Stimulated activated CD4-positive, alpha-beta T cell treated with anti-CD3 and anti-CD28 coated beads, Interleukin-15, amount 100 ng/mL, for 24 hours (primary cell): ENCODE measurements around the gene ATP9A.
A peak's percentile ranks its signal among the peaks of the same experiment; 100 is the strongest.
"Not testable (repeated sequence)": the region's sequence is repeated elsewhere in the genome, so short reads cannot be mapped to it uniquely, and the experiment has no call there.

Experiments used
- DNase-seq: peaks from one replicate; pipeline ENCODE4 v3.0.0-alpha.2; 2020

ATP9A gene

DNA sequence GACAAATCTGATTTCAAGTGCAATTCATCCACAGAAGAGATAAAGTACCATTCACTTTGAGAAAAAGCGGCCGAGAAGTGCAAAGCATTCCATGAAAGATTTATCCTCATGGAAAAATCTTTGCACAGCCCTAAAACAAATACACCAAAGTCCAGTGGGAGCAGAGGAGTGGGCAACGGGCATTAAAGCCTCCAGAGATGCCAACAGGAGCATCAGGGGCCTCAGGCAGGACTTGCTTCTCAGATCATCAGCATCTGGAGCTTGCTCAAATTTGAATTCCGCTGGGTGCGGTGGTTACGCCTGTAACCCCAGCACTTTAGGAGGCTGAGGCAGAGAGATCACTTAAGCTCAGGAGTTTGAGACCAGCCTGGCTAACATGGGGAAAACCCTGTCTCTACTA is 115.0 kb downstream of the ATP9A start:
- DNase-seq: no peak

DNA sequence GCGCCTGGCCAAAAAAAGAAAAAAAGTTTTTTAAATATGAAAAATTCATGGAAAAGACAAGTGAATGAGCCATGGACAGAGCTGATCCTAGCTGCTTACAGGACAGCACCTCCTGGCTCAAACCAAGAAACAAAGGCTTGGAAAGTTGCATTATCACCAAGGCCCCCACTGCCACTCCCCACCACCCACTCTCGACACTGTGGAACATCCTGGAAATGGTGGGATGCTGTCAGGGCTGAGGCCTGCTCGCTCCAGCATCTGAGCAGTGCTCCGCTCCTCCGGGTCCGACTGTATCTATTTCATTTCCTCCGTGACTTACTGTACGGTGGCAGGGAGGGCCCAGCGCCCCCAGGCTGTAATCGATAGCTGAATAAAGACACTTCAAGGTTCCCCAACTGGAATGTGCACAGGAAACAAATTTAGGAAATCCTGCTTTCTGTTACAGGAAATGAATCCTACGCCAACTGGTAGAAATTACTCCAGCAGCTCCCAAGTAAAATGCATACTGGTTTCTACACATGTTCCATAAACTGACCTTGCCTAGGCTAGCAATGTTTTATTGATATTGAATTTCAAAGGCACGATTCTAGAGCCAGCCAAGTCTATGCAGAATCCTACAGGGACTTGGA is 116.2 kb downstream of the ATP9A start:
- DNase-seq: no peak

DNA sequence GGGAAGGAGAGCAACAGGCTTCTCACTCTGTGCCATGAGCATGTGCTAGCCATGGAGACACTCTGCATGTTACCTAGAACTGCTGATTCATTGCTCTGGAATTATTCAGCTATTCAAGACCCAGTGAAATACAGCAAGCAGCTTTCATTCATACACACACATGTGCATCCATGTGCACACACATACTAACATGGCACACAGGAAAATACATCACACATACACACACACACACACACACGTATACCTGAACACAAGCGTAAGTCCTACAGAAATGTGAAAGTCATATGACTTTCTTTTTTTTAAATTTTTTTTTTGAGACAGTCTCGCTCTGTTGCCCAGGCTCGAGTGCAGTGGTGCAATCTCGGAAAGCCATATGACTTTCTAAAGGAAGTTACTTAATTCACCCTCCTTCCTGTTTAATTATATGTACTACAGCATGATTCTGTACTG is 117.5 kb downstream of the ATP9A start:
- DNase-seq: no peak

DNA sequence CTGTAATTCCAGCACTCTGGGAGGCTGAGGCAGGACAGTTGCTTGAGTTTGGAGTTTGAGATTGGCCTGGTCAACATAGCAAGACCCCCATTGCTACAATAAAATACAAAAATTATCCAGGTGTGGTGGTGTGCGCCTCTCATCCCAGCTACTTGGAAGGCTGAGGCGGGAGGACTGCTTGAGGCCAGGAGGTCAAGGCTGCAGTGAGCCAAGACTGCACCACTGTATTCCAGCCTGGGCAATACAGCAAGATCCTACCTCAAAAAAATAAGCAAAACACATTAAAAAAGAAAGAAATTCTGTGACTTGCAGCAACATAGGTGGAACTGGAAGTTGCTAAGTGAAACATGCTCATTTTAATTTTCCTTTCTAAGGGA is 119.6 kb downstream of the ATP9A start:
- DNase-seq: no peak

DNA sequence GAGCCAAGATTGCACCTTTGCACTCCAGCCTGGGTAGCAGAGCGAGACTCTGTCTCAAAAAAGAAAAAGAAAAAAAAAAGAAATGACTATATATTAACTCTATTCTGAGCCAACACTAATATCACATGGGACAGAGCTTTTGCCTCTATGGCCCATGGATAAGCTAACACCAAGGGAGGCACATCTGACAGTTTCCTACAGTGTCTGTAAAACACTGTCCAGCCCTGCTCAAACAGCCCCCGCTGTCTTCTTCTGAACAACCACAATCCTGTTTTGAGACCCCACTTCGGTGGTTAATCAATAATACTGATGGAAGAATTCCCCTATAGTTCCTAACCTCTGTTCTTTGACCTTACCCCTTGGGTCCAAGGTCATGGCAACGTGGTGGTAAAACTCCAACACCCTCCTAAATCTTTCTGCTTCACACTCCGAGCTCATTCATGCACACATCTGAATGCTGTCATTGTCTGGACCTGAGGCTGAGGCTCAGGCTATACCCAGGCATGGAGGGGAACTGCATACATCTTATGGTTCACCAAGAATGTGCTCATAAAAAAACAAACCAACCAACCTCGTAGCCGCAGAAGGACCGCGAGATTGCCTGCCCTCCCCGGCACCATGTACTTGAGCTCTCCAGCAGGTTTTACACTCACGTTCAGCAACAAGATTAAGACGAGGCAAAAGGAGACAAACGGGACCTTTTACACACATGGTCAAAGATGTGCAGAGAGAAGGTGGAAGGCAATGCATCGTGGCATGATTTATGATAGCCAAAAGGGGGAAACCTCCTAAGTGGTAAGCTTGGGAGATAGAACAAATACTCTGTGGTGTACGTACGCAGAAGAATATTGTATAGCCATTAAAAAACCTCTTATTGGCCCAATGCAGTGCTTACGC is 120.3 kb downstream of the ATP9A start:
- no peak for DNase-seq

DNA sequence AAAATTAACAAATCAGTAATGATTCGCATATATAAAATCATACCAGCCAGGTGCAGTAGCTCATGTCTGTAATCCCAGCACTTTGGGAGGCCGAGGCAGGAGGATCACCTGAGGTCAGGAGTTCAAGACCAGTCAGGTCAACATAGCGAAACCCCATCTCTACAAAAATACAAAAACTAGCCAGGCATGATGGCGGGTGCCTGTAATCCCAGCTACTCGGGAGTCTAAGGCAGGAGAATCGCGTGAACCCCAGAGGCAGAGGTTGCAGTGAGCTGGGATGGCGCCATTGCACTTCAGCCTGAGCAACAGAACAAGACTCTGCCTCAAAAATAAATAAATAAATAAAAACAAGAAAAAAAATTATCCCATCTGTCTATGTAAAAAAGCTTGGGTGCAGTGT is 124.4 kb downstream of the ATP9A start:
- not testable (repeated sequence) for DNase-seq

DNA sequence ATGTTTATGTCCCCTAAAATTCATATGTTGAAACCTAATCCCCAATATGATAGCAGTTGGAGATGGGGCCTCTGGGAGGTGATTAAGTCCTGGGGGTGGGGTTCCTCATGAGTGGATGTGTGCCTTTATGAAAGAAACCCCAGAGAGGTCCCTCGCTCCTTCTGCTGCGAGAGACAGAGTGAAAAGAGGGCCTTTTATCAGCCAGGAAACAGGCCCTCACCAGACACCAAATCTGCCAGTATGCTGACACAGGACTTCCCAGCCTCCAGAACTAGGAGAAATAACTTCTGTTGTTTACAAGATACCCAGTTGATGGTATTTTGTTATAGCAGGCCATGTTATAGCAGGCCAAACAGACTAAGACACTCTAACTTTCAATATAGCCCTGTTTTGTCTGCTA is 124.8 kb downstream of the ATP9A start:
- DNase-seq: no peak

DNA sequence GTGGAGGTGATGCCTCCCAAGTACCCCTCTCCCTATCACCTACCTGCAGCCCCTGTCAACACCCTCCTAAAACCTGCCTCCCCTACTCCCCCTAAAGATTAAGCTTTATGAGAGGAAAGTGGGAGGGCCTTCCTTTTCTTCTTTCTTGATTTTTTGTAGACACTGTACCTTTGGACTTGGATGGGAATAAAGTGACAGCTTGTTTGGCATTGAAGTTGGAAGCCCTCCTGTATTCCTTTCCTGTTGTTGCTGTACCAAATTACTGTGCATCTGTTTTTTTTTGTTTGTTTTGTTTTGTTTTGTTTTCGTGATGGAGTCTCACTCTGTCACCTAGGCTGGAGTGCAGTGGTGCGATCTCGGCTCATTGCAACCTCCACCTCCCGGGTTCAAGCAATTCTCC is 126.3 kb downstream of the ATP9A start:
- no peak for DNase-seq

DNA sequence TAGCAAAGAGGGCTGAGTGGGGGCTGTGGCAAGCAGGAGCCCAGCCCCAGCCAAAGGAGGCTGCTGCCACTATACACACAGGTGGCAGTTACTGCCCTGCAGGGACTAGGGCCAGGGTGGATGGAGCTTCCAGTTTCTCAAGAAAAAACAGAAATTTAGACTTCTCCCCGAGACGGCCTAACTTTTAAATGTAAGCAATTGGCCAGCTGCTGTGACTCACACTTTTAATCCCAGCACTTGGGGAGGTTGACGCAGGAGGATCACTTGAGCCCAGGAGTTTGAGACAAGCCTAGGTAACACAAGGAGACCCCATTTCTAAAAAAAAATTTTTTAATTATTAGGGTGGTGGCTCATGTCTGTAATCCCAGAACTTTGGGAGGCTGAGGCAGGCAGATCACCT is 127.4 kb downstream of the ATP9A start:
- DNase-seq: no peak

DNA sequence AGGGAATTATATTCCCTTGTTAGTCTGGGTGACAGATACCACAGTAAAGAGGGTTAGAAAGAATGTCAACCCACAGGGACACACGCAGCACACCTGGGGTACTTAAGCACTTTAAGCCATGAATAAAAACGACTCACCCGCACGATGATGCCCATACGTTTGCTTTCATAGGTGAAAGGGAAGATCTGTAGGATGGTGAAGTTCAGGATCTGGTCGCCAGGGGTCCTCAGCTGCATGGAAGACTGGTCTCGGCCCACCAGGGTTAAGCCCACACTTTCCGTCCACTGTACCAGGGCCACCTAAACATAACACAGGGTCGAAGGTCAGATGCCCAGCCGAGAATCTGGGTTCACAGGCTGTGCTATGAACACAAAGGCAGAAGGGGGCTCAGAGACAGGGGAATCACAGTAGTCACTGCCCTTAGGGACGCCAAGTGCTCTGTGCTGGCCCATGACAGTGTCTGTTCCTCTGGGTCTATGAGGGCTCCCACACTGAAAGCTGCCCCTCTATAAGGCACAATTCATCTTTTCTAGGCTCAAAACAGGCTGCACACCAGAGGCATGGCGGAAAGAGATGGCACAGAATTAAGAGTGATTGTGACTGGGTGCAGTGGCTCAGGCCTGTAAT is 128.9 kb downstream of the ATP9A start:
- peak; percentile 76 for DNase-seq

DNA sequence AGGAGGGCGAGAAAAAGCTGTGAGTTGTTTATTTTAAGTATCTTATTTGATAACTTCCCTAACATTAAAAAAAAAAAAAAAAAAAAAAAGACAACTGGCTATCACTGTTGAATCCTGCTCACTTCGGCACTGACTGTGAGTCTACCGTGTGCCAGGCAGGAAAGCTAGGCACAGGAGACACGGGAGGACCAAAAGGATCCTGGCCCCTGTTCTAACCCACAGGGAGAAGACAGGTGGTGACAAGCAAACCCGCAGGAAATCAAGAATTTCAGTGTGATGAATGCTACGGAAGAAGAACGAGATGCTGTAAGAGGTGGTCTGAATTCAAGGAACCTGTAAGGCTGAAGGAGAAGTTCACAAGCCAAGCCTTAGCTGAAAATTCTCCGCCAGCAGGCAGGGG is 130.9 kb downstream of the ATP9A start:
- DNase-seq: no peak

DNA sequence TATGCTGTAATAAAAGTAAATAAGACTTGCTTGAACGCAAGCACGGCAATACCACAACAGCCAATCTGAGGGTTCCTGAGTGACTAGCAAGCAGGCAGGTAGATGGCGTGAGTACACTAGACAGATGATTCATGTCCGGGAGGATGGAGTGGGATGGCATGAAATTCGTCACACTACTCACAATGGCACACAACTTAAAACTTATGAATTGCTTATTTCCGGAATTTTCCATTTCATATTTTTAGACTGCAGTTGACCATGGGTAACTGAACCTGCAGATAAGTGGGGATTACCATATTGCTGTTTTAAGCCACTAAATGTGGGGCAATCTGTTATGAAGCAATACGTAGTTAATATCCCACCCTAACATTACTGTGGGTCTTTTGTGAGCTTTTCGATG is 132.1 kb downstream of the ATP9A start:
- peak; percentile 54 for DNase-seq

DNA sequence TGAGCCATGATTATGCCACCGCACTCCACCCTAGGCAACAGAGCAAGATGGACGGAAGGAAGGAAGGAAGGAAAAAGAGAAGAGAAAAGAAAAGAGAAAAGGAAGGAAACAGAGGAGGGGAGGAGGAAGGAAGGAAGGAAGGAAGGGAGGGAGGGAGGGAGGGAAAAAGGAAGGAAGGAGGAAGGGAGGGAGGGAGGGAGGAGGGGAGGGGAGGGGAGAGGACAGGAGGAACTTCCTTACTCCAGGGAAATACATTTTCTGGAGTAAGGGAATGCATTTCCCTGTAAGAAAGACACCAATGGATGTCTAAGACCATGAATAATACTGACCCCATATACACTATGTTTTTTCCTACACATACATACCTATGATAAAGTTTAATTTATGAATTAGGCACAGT is 132.5 kb downstream of the ATP9A start:
- no peak for DNase-seq

DNA sequence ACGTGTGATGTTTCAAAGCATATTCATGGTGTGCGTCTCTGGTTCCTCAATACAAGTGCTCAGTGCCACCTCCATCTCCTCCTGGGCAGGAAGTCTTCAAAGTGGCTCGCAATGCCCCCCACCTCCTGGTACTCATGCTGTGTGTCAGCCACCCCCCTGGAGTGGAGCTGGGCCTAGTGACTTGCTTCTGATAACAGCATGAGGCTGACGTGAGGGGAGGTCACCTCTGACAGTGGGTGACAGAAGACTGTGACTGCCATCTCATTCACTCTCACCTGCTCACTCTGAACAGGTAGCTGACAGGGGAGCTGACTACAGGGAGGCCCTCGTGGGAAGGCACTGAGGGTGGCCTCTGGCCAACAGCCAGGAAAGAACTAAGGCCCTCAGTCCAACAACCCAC is 133.3 kb downstream of the ATP9A start:
- no peak for DNase-seq

DNA sequence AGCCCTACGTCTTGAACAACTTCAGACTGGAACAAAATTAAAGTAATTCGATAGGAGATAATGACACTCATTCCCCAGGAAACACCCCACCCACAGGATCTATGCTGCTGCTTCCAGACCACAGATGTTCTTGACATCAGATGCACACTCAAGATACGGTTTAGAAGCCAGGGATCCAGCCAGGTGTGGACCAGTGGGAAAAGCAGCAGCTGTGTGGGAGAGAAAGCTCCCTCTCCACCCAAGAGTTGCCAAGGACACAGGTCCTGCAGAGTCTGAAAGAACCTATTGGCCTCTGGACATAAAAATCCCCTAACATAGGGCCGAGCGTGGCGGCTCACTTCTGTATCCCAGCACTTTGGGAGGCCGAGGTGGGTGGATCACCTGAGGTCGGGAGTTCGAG is 133.9 kb downstream of the ATP9A start:
- no peak for DNase-seq

DNA sequence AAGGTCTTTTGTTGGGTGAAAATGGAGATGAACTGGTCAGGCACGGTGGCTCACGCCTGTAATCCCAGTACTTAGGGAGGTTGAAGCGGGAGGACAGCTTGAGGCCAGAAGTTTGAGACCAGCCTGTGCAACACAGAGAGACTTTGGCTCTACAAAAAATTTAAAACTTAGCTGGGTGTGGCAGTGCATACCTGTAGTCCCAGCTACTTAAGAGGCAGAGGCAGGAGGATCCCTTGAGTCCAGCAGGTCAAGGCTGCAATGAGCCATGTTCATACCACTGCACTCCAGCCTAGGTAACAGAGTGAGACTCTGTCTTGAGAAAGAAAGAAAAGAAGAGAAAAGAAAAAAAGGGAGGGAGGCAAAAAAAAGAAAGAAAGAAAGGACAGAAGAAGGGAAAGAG is 134.8 kb downstream of the ATP9A start:
- DNase-seq: no peak

DNA sequence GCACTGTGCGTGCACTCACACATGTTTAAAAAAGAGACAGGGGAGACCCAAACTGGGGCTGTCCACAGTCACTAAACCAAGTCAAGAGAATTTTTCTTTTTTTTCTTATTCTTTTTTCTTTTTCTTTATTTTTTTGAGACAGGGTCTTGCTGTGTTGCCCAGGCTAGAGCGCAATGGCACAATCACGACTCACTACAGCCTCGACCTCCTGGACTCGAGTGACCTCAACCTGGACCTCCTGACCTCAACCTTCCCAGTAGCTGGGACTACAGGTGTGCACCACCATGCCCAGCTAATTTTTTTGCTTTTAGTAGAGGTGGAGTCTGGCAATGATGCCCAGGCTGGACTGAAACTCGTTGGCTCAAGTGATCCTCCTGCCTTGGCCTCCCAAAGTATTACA is 136.2 kb downstream of the ATP9A start:
- no peak for DNase-seq

DNA sequence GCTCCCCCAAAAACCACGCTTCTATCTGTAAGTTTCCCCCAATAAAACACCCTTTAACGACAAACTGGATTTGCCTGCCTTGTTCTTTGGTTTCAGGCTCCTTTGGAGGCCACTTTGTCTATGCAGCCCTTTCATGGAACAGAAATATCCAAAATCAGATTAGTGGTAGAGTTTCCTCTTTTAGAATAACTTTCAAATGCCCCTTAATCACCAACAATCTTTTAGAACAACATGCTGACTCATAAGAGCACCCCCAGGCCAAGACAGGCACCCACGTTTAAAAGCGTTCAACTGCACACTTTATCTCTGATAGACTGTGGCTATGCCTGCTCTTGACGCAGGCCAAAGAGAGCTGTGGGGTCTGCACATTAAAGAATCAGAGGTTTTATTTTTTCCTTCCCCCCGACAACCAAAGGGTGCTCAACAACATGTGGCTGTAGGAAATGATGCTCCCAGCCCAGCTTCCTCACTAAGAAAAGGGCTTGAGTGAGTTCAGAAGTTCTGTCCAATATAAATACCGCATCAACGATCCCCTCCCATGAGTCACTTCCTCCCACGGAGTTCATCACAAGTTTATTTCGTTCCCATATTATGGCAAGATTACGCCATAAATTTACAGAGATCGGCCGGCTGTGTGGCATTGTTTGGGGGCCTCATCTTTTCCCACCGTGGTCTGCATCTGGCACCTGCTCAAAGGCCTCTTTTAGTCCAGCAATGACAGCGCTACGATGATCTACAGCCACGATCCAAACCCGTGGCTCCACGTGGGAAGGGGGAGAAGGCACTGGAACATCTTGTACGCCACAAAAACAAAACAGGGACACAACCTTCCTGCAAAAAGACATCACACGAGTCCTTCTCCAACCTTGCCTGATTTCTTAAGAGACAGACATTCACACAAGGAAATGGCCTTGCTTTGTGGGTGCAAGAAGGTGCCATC is 136.9 kb downstream of the ATP9A start:
- peak; percentile 65 for DNase-seq

DNA sequence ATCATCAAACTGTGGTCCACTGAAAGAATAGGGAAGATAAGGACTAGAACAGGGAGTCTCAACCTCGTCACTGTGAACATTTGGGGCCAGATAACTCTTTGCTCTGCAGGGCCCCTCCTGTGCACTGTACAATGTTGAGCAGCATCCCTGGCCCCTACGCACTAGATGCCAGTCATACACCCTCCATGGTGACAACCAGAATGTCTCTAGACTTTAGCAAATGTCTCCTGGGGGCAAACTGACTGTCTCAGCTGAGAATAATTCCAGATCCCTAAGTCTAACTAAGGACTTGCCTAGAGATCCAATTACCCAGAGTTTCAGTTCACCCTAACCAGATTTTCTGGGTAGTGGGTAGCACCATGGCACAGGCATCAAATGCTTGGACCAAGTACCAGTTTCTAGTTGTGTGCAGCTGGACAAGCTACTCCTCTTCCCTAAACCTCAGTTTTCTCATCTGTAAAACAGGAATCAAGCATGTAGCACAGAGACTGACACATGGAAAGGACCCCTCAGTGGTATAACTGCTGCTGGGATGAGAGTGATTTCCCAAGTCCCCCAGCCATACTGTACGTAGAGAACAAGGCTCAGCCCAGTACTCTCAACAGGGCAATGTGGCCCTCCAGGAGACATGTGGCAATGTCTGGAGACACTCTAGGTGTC is 138.7 kb downstream of the ATP9A start:
- DNase-seq: no peak

DNA sequence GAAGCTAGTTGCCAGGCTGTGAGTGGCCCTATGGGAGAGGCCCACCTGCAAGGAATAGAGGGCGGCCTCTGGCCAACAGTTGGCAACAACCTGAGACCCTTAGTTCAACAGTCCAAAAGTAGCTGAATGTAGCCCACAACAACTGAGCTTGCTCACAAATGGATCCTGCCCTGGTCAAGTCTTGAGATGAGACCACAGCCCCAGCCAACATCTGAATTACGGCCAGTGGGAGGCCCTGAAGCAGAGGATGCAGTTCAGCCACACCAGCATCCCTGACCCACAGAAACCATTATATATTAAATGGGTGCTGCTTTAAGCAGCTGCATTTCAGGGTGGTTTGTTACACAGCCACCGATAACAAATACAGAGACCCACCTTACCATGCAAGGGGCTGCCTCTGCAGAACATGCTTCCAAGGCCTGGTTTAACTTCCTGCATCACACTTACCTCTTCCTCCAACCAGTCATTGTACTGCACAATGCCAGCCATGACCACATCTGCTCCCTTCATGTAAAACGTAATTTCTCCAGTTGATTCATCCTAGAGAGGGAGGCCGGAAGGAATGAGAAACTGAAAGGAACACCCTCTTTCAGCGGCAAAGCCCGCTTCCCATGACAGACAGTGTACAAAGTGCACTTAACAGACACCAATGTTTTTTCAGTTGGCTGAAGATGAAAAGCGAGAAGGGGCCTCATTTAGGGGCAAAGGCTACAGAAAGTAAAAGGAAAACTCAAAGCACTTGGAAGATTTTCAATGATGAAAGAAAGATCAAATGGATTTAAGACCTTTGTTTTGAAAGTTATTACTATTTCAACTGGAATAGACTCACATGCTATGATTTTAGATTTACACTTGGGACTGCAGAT is 139.4 kb downstream of the ATP9A start:
- peak; percentile 46 for DNase-seq

DNA sequence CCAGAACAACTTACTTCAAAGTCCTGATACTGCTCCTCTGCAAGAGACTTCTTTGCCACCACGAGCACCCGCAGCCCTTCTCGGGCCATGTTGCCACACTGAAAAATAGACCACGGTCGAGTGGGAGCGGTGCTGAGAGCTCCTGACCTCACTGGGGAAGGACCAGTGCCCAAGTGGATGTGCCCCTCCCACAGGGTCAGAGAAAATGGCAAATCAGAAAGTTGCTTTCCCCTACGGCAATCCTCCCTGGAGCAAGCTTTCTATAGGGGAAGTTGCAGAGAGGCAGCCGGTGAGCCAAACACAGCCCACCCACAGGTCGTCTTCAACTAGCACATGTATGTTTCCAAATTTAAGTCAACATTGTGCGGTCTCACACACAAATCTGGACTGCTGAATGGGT is 140.6 kb downstream of the ATP9A start:
- DNase-seq: no peak
